T-helper 2 cell treated with Interferon-gamma antibody and Interleukin-4, amounts not matched to agents 100 ng/mL and 5 ng/mL, for 36 hours (primary cell): ENCODE data around the gene DOCK1. TPM values are rescaled to one million over a fixed set of nuclear protein-coding genes. Genes with fewer than 3 reads are reported as not detected.

Experiments
- intact Hi-C: fragments of 100-400 bp; cut with micrococcal nuclease; formaldehyde crosslinking; loops from one replicate; pipeline ENCODE4 v1.15.1; 2023
- total RNA-seq: library from RNA; stranded (reverse); gene quantifications from 2 replicates; pipeline ENCODE4 v1.2.3, GENCODE V29; 2022

The DOCK1 gene
- total RNA-seq, 1 donor from 2014 or later: 0.41 TPM

DNA sequence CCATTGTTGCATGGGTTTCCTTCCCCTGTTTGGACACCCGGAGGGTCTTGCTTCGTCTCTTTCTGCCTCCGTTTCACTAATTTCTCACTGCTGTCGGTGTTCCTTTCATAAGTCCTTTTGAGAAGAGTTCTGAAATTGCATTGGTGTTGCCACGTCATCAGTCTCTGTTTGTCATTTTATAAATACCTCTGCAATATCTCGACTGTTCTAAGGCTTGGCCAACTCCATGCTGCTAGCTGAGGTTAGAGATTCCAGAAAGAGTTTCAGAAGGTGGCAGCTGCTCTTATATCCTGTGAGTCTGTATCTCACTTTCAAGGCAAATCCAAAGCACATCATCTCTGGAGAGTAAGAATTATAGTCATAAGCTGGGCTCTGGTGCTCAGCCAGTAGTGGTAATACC, 439.1 kb downstream of the DOCK1 start:
- intact Hi-C loops: no loop called here

DNA sequence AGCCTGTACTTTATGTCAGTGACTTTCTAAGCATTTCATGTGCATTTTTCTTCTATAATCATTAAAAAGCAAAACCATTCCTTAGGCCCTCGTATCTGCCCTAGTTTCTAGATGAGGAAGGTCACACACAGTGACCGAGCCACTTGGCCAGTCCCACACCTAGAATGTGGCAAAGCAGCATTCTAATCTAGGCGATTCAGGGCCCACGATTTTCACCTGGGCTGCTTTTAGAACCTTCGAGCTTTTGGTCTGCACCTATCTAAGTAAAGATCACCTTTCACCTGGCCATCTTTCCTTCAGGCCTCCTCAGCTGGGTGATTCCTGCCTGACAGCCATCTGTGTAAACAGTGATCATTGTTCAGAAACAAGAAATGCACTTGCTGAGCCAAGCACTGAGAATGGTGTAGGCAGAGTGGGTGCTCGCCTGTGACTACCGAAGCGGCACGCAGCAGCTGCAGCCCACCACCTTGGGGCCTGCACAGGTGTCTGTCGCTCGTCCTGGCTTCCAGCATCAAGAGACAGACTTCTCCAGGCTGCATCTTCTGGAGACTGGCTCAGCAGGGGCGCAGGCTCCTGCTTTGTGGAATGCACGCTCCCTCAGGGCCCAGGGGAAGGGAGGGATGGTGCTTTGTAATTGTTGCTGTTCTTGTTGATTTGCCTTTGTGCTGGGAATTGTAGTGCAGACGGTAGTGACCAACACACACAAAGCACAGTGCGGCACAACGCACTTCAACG, 440.2 kb downstream of the DOCK1 start:
- intact Hi-C loops: no loop called here

DNA sequence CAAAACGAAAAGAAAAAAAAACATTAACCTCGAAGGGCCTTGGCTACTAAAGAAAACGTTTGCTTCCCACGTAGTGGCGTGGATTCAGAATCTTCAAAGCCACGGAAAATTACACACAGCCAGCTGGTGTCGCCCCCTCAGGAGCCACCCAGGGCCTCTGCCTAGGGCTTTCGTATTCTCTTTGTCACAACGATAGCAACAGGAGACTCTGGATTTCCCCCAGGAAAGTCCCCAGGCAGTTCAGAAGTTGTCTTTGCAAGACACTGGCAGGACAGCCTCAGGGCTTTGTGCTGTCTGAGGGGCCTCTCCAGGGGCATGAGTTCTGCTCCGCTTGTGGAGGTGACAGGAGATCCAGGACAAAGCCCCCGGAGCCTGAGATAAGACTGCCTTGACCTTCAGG, 441.4 kb downstream of the DOCK1 start:
- intact Hi-C loops: no loop called here

DNA sequence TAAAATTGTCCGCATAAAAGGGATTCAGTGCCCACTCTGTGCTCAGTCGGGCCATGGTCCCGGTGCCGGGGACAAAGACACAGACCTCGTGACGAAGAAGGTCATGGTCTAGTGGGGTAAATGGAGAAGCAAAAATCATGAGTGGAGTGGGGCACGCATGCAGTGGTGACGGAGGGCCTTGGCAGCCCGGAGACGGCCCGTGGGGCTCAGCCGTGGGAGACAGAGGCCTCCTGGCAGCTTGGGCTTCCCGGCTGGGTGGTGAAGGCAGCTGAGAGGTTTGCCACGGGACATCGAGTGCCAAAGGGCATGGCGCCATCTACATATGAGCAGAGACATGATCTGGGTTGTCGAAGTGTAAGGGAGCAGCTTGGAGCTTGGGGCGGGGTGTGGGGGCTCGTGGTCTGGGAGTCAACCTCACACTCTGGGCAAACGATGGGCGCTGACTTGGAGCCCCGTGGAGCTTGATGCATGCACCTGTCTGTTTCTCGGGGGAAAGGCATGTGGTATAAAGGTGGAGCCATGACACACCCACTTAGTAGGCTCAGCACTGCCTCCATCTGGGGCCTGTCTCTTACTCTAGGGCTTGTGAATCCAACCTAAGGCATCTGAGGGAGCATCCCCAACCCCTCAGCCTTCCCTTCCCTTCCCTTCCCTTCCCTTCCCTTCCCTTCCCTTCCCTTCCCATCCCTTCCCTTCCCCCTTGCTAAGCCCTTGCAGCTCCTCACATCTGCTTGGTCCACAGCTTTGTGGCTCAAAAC, 442.2 kb downstream of the DOCK1 start:
- intact Hi-C loops: no loop called here

DNA sequence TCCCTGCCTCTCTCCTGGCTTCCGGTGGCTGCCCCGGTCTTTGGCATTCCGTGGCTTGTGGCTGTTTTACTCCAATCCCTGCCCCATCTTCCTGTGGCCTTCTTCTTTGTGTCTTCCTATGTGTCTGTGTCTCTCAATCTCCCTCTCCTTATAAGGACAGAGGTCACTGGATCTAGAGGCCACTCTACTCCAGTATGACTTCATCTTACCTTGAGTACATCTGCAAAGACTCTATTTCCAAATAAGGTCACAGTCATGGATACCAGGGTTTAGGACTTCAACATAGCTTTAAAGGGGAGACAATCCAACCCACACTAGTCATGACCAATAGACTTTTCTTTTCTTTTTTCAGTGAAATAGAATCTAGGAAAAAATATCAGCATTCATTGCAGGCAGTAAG, 444.5 kb downstream of the DOCK1 start:
- intact Hi-C loops: no loop called here

DNA sequence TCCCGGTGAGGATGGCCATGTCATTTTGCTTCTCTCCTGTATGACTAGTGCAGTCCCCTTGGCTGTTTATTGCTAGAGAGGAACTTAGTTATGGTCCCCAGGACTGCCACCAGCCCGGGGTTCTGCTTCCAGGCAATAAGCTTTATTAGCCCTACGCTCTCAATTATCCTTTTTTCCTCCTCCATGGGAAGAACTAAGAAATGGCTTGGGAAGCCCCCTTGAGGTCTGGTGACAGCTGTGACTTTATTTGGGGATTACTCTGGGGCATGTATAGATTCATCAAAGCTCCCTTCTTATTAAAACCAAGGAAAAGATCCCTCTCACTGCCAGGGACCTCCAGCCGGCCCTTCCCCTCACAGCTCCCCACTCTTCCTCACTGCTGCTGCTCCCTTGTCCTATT, 446.3 kb downstream of the DOCK1 start:
- intact Hi-C loops: no loop called here

DNA sequence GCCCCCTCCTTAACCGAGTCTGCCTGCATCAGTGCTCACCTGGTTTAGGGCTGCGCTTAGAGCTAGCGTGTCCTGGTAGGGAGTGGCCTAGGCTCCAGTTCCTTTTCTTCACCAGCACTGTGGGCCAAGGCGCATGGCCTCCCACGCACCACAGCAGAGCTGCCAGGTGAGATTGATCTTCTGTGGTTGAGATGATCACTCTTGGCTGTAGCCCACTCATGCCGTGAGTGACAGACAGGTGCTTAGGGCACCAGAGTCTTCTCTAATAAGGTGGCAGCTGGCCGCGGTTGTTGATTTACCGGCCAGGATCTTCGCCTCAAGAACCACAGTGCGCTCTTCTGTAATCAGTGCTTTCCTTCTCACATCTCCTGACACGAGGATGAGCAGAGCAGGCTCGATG, 448.3 kb downstream of the DOCK1 start:
- intact Hi-C loops: no loop called here

DNA sequence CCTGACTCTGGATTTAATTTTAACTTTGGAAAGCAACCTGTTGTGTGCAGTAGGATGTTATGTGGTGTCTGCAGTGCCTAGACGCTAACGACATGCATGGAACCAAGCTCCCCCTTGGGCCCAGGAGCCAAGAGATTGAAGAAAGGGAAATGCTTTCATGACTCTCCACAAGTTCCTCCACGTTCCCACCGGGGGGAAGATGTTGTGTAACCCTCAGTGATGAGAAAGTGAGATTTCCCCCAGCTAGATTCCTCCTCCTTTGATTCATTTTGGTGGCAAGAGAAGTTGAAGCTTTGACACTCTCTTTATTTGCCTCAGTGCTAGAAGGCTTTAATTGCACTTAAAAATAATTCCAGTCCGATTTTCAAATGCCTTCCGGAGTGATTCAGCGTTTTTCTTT, 449.0 kb downstream of the DOCK1 start:
- intact Hi-C loops: loop anchor here (2.0 kb wide), 1 partner anchor 111 kb away; no protein-coding TSS in a partner anchor

DNA sequence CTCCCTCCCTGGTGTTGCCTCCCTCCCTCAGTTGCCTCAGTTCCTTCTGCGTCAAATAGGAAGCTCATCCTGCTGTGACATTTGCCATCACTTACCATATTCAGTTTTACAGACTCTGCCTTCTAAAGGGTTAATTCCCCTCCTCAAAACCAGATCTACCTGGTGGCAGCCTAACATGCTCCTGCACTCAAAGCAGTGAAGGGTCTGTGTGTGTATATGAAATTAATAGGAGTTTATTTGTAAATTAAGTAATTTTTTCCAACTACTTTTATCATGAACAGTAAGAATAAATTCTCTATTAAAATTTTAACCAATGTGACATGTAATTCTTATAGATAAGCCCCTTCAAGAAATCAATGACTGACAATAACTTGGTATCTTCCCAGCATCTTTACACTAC, 449.8 kb downstream of the DOCK1 start:
- intact Hi-C loops: loop anchor here (2.0 kb wide), 1 partner anchor 112 kb away; no protein-coding TSS in a partner anchor

DNA sequence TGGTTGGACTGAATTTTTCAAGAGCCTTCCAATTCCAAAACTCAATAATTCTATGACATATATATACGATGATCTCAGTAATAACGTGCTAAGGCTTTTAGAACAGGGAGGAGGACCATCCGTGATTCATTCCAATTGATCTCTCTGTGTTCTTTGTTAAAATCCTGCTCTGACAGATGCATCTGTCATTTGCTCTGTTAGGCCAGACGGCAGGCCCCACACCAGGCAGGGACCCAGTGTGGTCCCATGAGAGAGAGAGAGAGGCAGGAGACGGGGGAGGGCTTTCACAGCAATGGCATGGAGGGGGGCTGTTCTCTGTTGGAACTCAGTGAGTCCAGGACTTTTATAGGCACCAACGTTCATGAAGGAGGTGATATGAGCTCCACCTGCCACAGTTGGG, 451.1 kb downstream of the DOCK1 start:
- intact Hi-C loops: no loop called here

DNA sequence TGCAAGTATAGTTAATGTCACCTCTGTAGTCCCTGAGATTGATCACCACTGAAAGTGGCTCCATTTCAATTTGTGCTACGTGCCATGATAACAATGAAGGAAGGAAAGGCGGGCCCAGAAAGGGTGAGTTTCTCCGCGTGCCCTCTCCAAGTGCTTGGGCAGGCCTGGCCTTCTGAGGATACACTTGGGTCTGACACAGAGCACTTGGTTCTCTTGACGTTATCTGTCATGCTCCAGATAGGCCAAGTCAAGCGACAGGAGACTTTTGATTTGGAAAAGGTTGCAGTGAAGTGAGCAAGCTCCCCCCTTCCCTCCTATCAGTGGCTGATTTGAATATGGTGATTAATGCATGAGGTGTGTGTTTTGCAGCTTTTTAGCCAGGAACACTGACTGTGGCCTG, 452.0 kb downstream of the DOCK1 start:
- intact Hi-C loops: no loop called here

DNA sequence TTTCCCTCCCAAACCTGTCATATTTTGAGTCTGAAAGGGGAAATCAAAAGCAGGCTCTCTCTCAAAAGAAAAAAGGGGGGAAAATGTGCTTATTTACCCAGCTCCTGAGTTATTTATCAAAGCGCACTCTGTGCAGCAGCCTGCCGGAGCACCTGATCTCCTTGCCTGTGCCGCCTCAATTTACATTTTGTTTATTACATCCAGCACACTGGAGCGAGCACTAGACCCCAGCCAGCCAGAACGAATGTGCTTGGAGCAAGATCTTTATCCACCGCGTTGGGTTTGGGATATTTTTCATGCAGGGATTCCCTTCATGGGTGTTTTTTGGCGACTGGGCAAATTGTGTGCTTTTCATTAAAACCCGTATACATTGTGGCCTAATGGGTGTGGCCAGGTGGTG, 453.1 kb downstream of the DOCK1 start:
- intact Hi-C loops: no loop called here

DNA sequence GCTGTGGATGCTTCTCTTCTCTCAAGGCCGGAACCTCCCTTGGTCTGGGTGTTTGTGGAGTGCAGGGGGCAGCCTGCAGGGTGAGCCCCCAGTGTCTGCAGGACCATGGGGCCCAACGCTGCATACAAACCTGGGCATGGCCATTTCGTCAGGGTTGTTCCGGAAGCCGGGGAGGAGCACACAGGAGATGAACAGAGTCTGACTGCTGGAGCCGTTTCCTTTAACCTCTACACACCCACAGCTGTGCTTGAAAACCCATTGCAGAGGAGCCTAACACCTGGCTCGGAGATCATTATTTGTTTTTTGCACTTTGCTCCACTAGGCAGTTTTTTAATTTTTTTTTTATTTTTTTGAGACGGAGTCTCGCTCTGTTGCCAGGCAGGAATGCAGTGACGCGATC, 458.8 kb downstream of the DOCK1 start:
- intact Hi-C loops: no loop called here

DNA sequence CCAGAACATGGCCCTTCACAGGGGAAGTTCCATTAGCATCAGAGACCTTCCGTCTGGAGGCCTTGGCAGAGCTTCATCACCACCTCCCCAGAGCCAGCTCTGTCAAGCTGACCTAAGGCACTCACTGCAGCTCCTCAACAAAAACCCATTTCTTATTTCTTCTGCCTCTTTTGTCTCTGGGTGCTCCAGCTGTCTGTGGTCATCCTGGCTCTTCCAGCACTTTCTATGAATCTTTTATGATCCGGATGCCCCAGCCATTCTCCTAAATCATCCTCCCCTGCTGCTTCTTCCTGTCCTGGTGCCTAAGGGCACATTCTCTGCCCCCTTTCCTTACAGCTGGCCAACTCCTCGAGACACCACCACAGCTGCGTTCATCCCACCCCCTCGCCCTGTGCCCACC, 462.9 kb downstream of the DOCK1 start:
- intact Hi-C loops: no loop called here

DNA sequence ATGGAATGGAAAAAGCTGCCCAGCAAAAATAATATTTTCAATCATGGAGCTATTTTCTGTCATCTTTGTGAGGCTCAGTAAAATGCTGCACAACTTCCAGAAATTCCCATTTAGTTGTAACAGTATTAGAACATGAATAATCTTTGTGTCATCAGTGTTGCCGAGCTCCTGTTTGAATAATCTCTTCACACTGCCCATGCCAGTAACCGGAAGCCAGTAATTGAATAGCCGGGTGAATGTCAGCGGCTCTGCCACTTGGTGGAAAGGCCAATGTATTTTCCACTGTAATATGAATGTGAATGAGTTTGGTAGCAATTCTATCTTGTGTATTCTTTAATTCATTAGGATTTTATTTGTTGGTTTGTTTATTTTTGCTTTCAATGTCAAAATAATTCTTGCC, 463.7 kb downstream of the DOCK1 start:
- intact Hi-C loops: no loop called here

DNA sequence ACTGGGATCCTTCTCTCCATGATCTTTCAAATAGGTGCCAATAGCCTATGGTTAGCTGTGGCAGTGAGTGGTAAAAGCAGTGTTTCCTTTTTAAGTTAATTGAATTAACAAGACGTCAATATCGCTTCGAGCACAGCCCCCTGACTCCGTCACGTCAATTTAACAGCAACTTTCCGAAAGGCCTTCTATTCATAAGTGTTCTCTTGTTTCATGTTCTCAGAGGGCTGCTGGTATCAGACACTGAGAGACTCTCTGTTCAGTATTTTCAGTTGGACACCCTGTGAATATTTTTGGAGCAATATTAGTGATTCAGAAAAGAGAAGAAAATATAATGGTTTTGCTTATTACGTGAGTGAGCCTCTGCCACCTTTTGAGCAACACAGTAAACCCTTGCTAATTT, 465.4 kb downstream of the DOCK1 start:
- intact Hi-C loops: no loop called here

DNA sequence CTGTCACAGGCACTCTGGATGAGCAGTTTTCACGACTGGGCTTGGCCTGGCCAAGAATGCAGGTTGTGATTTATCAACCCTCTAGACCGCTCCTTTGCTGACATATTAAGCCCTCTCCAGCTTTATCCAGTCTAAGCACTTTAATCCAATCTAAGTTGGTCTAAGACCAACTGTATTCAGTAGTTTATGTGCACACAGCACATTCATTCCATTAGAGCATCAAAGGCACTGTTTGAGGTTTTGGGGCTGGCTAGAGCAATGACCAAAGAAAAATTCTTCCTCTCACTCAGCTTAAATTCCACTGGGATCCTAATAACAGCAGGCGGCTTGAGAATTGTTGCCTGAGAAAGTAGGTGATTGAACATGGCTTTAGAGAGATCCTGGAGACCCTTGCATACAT, 467.1 kb downstream of the DOCK1 start:
- intact Hi-C loops: no loop called here

DNA sequence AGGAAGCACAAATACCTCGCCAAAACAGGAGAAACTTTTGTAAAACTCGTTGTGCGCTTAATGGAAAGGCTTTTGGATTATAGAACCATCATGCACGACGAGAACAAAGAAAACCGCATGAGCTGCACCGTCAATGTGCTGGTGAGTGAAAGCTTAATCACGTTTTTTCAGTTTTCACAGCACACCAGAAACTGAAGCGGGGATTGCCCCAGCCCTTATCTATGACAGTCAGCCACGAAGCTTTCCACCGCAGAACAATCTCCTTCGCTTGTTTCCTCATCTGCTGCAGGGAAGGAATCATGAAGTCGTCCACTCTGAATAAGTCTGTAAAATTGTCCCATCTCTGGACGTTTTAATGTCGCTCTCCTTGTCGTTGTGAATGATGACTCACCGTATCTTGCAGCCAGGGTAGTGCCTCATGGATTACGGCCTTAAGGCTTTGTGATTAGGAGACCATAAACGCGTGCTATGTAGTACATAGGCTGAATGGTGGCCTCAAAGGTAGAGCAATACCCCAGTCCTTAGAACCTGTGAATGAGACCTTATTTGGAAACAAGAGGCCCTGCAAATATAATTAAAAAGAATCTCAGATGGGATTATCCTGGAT, 468.9 kb downstream of the DOCK1 start:
- intact Hi-C loops: no loop called here

DNA sequence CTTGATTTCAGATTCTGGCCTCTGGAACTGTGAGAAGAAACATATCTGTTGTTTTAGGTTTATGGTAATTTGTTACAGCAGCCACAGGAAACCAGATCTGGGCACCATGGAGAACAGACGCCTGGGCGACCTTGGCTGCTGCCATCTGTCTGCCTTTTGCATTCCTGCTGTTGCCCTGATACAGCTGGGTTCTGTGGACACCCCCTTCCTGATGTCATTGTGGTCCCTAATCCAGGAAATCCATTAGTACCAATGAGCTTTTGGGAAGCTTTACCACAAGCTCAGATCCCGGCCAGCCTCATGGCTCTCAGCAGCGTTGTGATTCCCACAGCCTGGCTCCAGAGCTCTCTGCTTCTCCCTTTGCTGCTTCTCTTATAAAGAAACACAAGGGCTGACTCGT, 469.7 kb downstream of the DOCK1 start:
- intact Hi-C loops: no loop called here

DNA sequence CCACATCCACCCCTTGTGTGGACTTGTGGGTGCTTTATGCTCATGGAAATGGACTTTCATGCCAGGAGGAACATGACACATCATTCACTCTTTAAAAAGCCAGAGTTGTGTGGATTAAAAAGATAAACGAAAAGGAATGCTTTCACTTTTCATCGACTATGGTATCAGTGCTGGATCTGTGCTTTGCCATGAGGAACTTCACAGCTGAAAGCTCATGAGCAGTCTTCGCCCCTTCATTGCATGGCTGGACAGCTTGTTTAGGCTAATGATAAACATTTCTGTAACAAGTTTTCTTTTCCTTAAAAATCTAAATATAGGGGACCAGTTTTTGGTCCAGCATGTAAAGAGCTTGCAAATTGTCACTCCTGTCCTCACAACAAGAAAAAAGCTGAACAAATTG, 470.2 kb downstream of the DOCK1 start:
- intact Hi-C loops: no loop called here

DNA sequence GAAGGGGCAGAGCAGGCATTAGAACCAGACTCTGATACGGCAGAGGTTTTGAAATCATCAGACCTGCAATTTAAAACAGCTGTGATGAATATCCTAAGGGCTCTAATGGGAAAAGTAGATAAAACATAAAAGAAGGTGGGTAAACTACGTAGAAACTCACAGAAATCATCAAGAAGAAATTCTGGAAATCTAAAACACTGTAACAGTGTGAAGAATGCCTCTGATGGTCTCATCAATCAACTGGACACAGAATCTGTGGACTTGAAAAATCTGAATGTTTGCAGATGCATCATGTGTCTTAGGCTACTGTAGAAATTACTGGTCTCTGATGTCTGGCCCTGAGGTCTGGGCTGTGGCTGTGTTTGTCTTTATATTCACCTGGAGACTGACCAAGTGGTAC, 470.8 kb downstream of the DOCK1 start:
- intact Hi-C loops: no loop called here

DNA sequence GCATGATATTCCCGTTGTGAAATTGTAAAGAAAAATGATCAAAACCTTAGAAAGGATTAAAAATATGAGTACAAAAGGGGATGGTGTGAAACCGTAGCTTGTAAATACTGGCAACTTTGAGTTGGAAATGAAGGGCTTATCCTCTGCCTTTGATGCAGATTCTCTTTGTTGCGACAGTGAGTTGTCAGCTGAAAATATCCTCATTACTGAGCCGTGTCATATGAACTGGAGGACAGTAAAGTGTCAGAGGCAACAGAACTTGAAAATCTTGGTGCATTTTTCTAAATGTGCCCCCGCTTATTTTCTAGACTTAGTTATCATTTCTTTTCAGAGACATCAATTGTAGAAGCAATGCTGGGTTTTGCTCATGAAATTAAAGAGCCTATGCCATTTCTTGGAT, 473.4 kb downstream of the DOCK1 start:
- intact Hi-C loops: no loop called here

DNA sequence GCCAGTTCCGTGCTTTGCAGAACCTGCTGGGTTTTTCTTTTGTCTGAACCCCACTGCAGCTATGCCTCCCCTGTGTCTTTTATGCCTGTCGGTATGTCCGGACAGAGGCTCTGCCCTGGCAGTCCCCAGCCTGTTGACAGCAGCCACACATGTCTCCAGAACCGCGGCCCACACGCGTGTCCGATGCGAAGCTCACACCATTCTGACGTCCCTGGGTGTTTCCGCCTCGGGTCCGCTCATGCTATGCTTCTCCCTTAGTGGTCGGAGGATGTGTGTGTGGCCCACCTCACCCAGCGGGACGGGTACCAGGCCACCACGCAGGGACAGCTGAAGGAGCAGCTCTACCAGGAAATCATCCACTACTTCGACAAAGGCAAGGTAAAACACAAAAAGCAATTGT, 479.3 kb downstream of the DOCK1 start:
- intact Hi-C loops: no loop called here
